HG02870 (cell line): ENCODE measurements around the gene KIAA1958.

Experiments
- ATAC-seq: cut with Tn5 transposase; IDR thresholded peaks from one replicate; pipeline ENCODE4 v1.9.1; 2021; ENCODE audit warnings: mild to moderate bottlenecking, moderate library complexity; ENCODE audit not compliant: unreplicated experiment

The KIAA1958 gene

DNA sequence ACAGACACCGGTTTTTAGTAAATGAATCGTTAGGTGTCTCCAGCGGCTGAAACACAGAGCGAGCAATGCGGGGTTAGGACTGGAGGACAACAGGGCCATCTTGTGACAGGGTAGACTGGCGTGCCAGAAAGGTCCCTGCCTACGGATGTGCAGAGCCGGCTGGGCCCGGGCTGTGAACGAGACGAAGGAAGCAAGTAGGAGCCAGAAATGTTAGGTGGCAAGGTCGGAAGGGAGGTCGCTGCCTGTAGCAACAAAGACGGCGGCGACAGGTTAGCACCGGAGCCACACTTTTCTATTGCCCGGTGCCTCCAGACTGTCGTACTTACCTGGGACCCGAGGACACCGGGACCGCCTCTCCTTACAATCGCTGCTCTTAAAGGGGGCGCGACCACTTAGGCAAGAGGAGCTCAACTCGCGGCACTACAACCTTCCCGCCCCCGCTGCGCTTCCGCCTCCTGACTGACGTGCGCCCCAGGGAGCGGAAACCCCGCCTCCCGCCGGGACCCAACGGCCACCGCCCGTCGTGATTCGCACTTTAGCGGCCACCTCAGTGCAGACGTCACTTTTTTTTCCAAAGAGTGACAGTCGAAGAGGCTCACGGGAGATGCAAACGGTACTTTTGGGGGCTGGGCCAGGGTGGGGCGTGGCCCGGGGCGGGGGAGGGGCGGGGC is 231.2 kb downstream of the KIAA1958 start, which contains the start of gene INIP:
Gene INIP (minus strand): TSS at position 457 of the 671 bp plus-strand sequence. CDS start 1,632 bp downstream, outside the sequence.
- peak; percentile 87 for ATAC-seq
